ENCODE data around the gene PHEX.

Gene PHEX

GRCh38 chrX:22237479-22237878 lies 205.4 kb downstream of the PHEX start:
- H4K20me1 ChIP-seq (ENCODE audit: insufficient read depth, low read length), result no peaks in the 10 kb centered on the region
- H3K4me1 ChIP-seq (ENCODE audit: low read length), result no peaks in the 10 kb centered on the region
- no peak overlapping the region for H2AFZ ChIP-seq (ENCODE audit: low read length)
- H3K27me3 ChIP-seq (replicated peaks; ENCODE audit: insufficient read depth, low read length), result no peaks in the 10 kb centered on the region
- no peak overlapping the region for H3K27ac ChIP-seq (ENCODE audit: low read length)
- H3K4me3 ChIP-seq (ENCODE audit: low read length), result no peak overlapping the region
- H3K4me2 ChIP-seq (ENCODE audit: low read depth, low read length), result no peak overlapping the region
- no peak for DNase-seq
- H3K9me3 ChIP-seq (replicated peaks; ENCODE audit: insufficient read depth, low read length), result no peaks in the 10 kb centered on the region
- H3F3A ChIP-seq (ENCODE audit: insufficient read depth, low read length), result no peaks in the 10 kb centered on the region
- no peak overlapping the region for H3K9ac ChIP-seq (ENCODE audit: low read length)
- H3K9me2 ChIP-seq (replicated peaks; ENCODE audit: insufficient read depth, low read length), result no peaks in the 10 kb centered on the region
- H3K79me2 ChIP-seq (ENCODE audit: low read length), result no peaks in the 10 kb centered on the region
- TF ChIP-seq EZH2phosphoT487 (IDR thresholded peaks at IDR 0.05; ENCODE audit: low read length) (no peak), EZH2 (optimal IDR thresholded peaks at IDR 0.05; ENCODE audit: low read depth, low read length) (no peak), CTCF (IDR thresholded peaks at IDR 0.05; ENCODE audit: low read length) (no peak)
- H3K36me3 ChIP-seq (replicated peaks; ENCODE audit: insufficient read depth, low read length), result no peaks in the 10 kb centered on the region

- H3K9me3 ChIP-seq (replicated peaks; ENCODE audit: insufficient read depth, low read length), result no peaks in the 10 kb centered on the region
- H3F3A ChIP-seq (ENCODE audit: insufficient read depth, low read length), result no peaks in the 10 kb centered on the region
- no peak for DNase-seq
- no peak overlapping the region for H3K4me2 ChIP-seq (ENCODE audit: low read depth, low read length)
- H2AFZ ChIP-seq (ENCODE audit: low read length), result no peak overlapping the region
- H4K20me1 ChIP-seq (ENCODE audit: insufficient read depth, low read length), result no peaks in the 10 kb centered on the region
- H3K79me2 ChIP-seq (ENCODE audit: low read length), result no peaks in the 10 kb centered on the region
- H3K4me3 ChIP-seq (ENCODE audit: low read length), result no peak overlapping the region
- H3K4me1 ChIP-seq (ENCODE audit: low read length), result no peaks in the 10 kb centered on the region
- H3K27me3 ChIP-seq (replicated peaks; ENCODE audit: insufficient read depth, low read length), result no peaks in the 10 kb centered on the region
- no peaks in the 10 kb centered on the region for H3K9me2 ChIP-seq (replicated peaks; ENCODE audit: insufficient read depth, low read length)
- no peaks in the 10 kb centered on the region for H3K36me3 ChIP-seq (replicated peaks; ENCODE audit: insufficient read depth, low read length)
- TF ChIP-seq EZH2 (optimal IDR thresholded peaks at IDR 0.05; ENCODE audit: low read depth, low read length) (no peak), CTCF (IDR thresholded peaks at IDR 0.05; ENCODE audit: low read length) (no peak), EZH2phosphoT487 (IDR thresholded peaks at IDR 0.05; ENCODE audit: low read length) (no peak)
- H3K27ac ChIP-seq (ENCODE audit: low read length), result no peak overlapping the region
- no peak overlapping the region for H3K9ac ChIP-seq (ENCODE audit: low read length)
These were observed 214.5 kb downstream of the PHEX start for GRCh38 chrX:22246620-22247019.

GRCh38 chrX:22247169-22247568 lies 215.0 kb downstream of the PHEX start:
- Histone ChIP-seq H3K9ac (ENCODE audit: low read length) (no peak overlapping the region), H3F3A (ENCODE audit: insufficient read depth, low read length) (no peaks in the 10 kb centered on the region), H3K4me2 (ENCODE audit: low read depth, low read length) (no peak overlapping the region), H4K20me1 (ENCODE audit: insufficient read depth, low read length) (no peaks in the 10 kb centered on the region), H3K27me3 (replicated peaks; ENCODE audit: insufficient read depth, low read length) (no peaks in the 10 kb centered on the region), H3K27ac (ENCODE audit: low read length) (no peak overlapping the region), H3K9me3 (replicated peaks; ENCODE audit: insufficient read depth, low read length) (no peaks in the 10 kb centered on the region), H3K9me2 (replicated peaks; ENCODE audit: insufficient read depth, low read length) (no peaks in the 10 kb centered on the region), H3K79me2 (ENCODE audit: low read length) (no peaks in the 10 kb centered on the region), H3K36me3 (replicated peaks; ENCODE audit: insufficient read depth, low read length) (no peaks in the 10 kb centered on the region), H3K4me1 (ENCODE audit: low read length) (no peaks in the 10 kb centered on the region), H2AFZ (ENCODE audit: low read length) (no peak overlapping the region), H3K4me3 (ENCODE audit: low read length) (no peak overlapping the region)
- TF ChIP-seq EZH2 (optimal IDR thresholded peaks at IDR 0.05; ENCODE audit: low read depth, low read length) (no peak), EZH2phosphoT487 (IDR thresholded peaks at IDR 0.05; ENCODE audit: low read length) (no peak), CTCF (IDR thresholded peaks at IDR 0.05; ENCODE audit: low read length) (no peak)
- no peak for DNase-seq

All from MM.1S (cell line).